Activated CD8-positive, alpha-beta T cell treated with anti-CD3 and anti-CD28 coated beads for 36 hours (primary cell): Measurements from ENCODE around the gene TTLL12. TPM values are rescaled to one million over a fixed set of nuclear protein-coding genes. Genes with fewer than 3 reads are reported as not detected.

ENCODE experiments used
- ATAC-seq: fragments of 200-7000 bp; cut with Tn5 transposase; one replicate; pipeline ENCODE4 v1.10.0; 2021; ENCODE audit warnings: mild to moderate bottlenecking, moderate library complexity
- CTCF ChIA-PET: fragments of 350-600 bp; sonication (Branson Sonifier 250); formaldehyde crosslinking; loops from one replicate; lab custom pipeline; 2021; ENCODE audit warnings: antibody characterized with exemption; lab: Charles Lee
- POLR2A ChIA-PET: fragments of 350-600 bp; sonication (Branson Sonifier 250); formaldehyde crosslinking; loops from one replicate; lab custom pipeline; 2021; ENCODE audit warnings: antibody characterized with exemption; lab: Charles Lee
- DNase-seq: peaks from one replicate; pipeline ENCODE4 v3.0.0-alpha.2; 2020
- H3K27ac Mint-ChIP-seq: one replicate; pipeline ENCODE4 v1.8.0; 2021; ENCODE audit warnings: mild to moderate bottlenecking, mixed read lengths
- H3K27me3 Mint-ChIP-seq: one replicate; pipeline ENCODE4 v1.8.0; 2021; ENCODE audit warnings: mixed read lengths
- H3K36me3 Mint-ChIP-seq: one replicate; pipeline ENCODE4 v1.8.0; 2021; ENCODE audit warnings: low read depth, mixed read lengths
- H3K4me1 Mint-ChIP-seq: one replicate; pipeline ENCODE4 v1.8.0; 2021; ENCODE audit warnings: low read depth, mixed read lengths
- H3K4me3 Mint-ChIP-seq: one replicate; pipeline ENCODE4 v1.8.0; 2021; ENCODE audit warnings: mild to moderate bottlenecking, moderate library complexity, mixed read lengths
- H3K9me3 Mint-ChIP-seq: one replicate; pipeline ENCODE4 v1.8.0; 2021; ENCODE audit warnings: mixed read lengths
- CTCF ChIP-seq: fragments of 200-600 bp; IDR thresholded peaks from one replicate; pipeline ENCODE4 v1.8.0; 2022; ENCODE audit warnings: antibody characterized with exemption, mild to moderate bottlenecking
- intact Hi-C: fragments of 100-400 bp; cut with micrococcal nuclease; formaldehyde crosslinking; loops from one replicate; pipeline ENCODE4 v1.10.0; 2022
- total RNA-seq, 2 experiments: library from RNA; stranded (reverse); gene quantifications; one replicate each; pipeline ENCODE4 v1.2.3, GENCODE V29; 2021

Gene TTLL12
- total RNA-seq, 2 experiments from 2014 or later: 83.5 to 86.0 TPM

GRCh38 chr22:43158778-43159483 is 28.0 kb downstream of the TTLL12 start:
- no peak overlapping the region for H3K27ac Mint-ChIP-seq
- peaks cover 14% of the 10 kb centered on the region for H3K4me1 Mint-ChIP-seq
- no peak for TF ChIP-seq CTCF
- ATAC-seq: no peak
- H3K36me3 Mint-ChIP-seq: no peaks in the 10 kb centered on the region
- CTCF ChIA-PET: no interaction called here
- H3K27me3 Mint-ChIP-seq: no peaks in the 10 kb centered on the region
- intact Hi-C loops: no loop called here
- POLR2A ChIA-PET: no interaction called here
- no peak overlapping the region for H3K4me3 Mint-ChIP-seq
- DNase-seq: no peak
- no peaks in the 10 kb centered on the region for H3K9me3 Mint-ChIP-seq

- Mint-ChIP-seq H3K27ac (no peak overlapping the region), H3K36me3 (no peaks in the 10 kb centered on the region), H3K4me1 (peaks cover 14% of the 10 kb centered on the region), H3K4me3 (no peak overlapping the region), H3K9me3 (no peaks in the 10 kb centered on the region), H3K27me3 (no peaks in the 10 kb centered on the region)
- CTCF ChIA-PET: no interaction called here
- DNase-seq: no peak
- POLR2A ChIA-PET: no interaction called here
- TF ChIP-seq CTCF: no peak
- intact Hi-C loops: no loop called here
- ATAC-seq: no peak
Observed at GRCh38 chr22:43157874-43158546, 28.9 kb downstream of the TTLL12 start.

- ATAC-seq: no peak
Observed at GRCh38 chr22:43156413-43156812, 30.5 kb downstream of the TTLL12 start.

GRCh38 chr22:43155789-43156188 is 31.1 kb downstream of the TTLL12 start:
- ATAC-seq (no peak), DNase-seq (no peak)
- Mint-ChIP-seq H3K27me3 (no peaks in the 10 kb centered on the region), H3K36me3 (no peaks in the 10 kb centered on the region), H3K4me1 (peaks cover 19% of the 10 kb centered on the region), H3K9me3 (no peaks in the 10 kb centered on the region), H3K27ac (no peak overlapping the region), H3K4me3 (no peak overlapping the region)
- ChIA-PET POLR2A (no interaction called here), CTCF (no interaction called here)
- TF ChIP-seq CTCF: no peak
- intact Hi-C loops: no loop called here

More at GRCh38 chr22:43156413-43156812, 30.5 kb downstream of the TTLL12 start:
- H3K4me1 Mint-ChIP-seq: peaks cover 16% of the 10 kb centered on the region
- CTCF ChIA-PET: no interaction called here
- H3K9me3 Mint-ChIP-seq: no peaks in the 10 kb centered on the region
- DNase-seq: no peak
- intact Hi-C loops: no loop called here
- H3K27ac Mint-ChIP-seq: no peak overlapping the region
- POLR2A ChIA-PET: no interaction called here
- no peaks in the 10 kb centered on the region for H3K27me3 Mint-ChIP-seq
- H3K4me3 Mint-ChIP-seq: no peak overlapping the region
- no peaks in the 10 kb centered on the region for H3K36me3 Mint-ChIP-seq
- TF ChIP-seq CTCF: no peak

GRCh38 chr22:43154887-43155536 is 31.9 kb downstream of the TTLL12 start:
- Mint-ChIP-seq H3K9me3 (no peaks in the 10 kb centered on the region), H3K27me3 (no peaks in the 10 kb centered on the region), H3K36me3 (no peaks in the 10 kb centered on the region), H3K4me1 (peaks cover 20% of the 10 kb centered on the region), H3K4me3 (no peak overlapping the region), H3K27ac (no peak overlapping the region)
- POLR2A ChIA-PET: interaction anchor here (1.0 kb wide), 1 partner anchor 12 kb away, joined by 3 read pairs; the partner anchor contains the start of gene MCAT
- no peak for ATAC-seq
- intact Hi-C loops: no loop called here
- TF ChIP-seq CTCF: no peak
- CTCF ChIA-PET: no interaction called here
- no peak for DNase-seq
